Ishikawa (cell line): ENCODE data around the gene DCAF5.

ENCODE experiments used
- REST ChIP-seq: IDR thresholded peaks from 2 replicates; pipeline ENCODE4 v1.6.1; 2012; ENCODE audit warnings: low read depth, mild to moderate bottlenecking
- YY1 ChIP-seq: IDR thresholded peaks from 2 replicates; pipeline ENCODE4 v1.6.1; 2012; ENCODE audit warnings: low read depth
- ZBTB7A ChIP-seq: IDR thresholded peaks from 2 replicates; pipeline ENCODE4 v1.6.1; 2012; ENCODE audit warnings: low read depth

GRCh38 chr14:69042299-69042698, 110.6 kb downstream of the DCAF5 start:
- no peak for TF ChIP-seq REST
- TF ChIP-seq YY1, result no peak
- TF ChIP-seq ZBTB7A, result no peak
